Peyer's patch (tissue), 4 donors: ENCODE results near the gene HELZ2.
A peak's percentile ranks its signal among the peaks of the same experiment; 100 is the strongest.

Experiments
- CTCF ChIP-seq, 6 experiments: fragments of 450-650 bp in 4 of 6; fragments of 200-600 bp in 2 of 6; sonication (generic) in 1 of 6; IDR thresholded peaks; one replicate each; pipeline ENCODE4 v1.5.1; 2017 to 2019; ENCODE audit warnings: antibody characterized with exemption in 6 of 6, mild to moderate bottlenecking in 3 of 6, moderate library complexity in 1 of 6
- POLR2A ChIP-seq, 2 donors: fragments of 450-650 bp; IDR thresholded peaks; one replicate each; pipeline ENCODE4 v1.5.1; 2017; ENCODE audit warnings: antibody characterized with exemption in 2 of 2, mild to moderate bottlenecking in 2 of 2, moderate library complexity in 2 of 2

GRCh38 chr20:63533871-63534393, 40.1 kb downstream of the HELZ2 start:
- TF ChIP-seq CTCF (IDR thresholded peaks at IDR 0.05) (no peak), POLR2A (IDR thresholded peaks at IDR 0.05) (peak; percentile 64 to 76)
